HG03135 (cell line): ENCODE results near the gene ANKRD33B.
A peak's percentile ranks its signal among the peaks of the same experiment; 100 is the strongest.
"Not testable (repeated sequence)": the region's sequence is repeated elsewhere in the genome, so short reads cannot be mapped to it uniquely, and the experiment has no call there.

ENCODE experiments used
- ATAC-seq: cut with Tn5 transposase; IDR thresholded peaks from one replicate; pipeline ENCODE4 v1.9.1; 2021; ENCODE audit warnings: mild to moderate bottlenecking, moderate library complexity; ENCODE audit not compliant: unreplicated experiment

ANKRD33B gene

GRCh38 chr5:10633271-10634049 lies 69.6 kb downstream of the ANKRD33B start:
- ATAC-seq, result no peak

- ATAC-seq, result no peak
These were observed 70.2 kb downstream of the ANKRD33B start for GRCh38 chr5:10634050-10634449.

- no peak for ATAC-seq
These were observed 70.7 kb downstream of the ANKRD33B start for GRCh38 chr5:10634562-10634961.

DNA sequence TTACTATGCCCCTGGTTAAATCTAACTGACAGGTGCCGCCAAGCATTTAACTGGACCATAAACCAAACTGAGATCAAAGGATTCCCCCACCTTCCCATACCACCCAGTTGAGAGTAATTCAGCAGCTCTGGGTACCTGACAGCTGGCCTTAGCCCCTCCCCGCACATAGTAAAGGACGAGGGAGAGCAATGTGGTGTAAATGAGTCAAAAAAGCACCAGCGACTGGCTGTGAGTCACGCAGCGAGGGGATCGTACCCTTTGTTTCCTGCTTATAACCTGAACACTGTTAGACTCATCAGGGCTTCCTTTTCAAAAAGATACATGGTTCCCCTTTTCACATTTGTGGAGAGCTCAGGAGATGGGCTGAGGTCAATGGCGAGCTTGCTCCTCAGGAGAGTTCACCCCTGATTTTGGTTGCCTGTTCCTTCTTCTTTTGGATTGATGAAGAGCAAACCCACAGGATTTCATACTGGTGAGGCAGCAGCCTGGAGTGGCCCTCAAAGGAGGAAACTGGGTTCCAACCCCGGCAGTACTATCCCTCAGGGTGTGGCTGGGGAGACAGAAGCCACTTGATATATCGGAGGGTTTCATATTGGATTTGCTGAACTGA lies 71.5 kb downstream of the ANKRD33B start:
- ATAC-seq, result peak; percentile 69

- peak; percentile 0 for ATAC-seq
These were observed 72.0 kb downstream of the ANKRD33B start for GRCh38 chr5:10635867-10636350.

GRCh38 chr5:10636363-10637142 lies 72.7 kb downstream of the ANKRD33B start:
- no peak for ATAC-seq

DNA sequence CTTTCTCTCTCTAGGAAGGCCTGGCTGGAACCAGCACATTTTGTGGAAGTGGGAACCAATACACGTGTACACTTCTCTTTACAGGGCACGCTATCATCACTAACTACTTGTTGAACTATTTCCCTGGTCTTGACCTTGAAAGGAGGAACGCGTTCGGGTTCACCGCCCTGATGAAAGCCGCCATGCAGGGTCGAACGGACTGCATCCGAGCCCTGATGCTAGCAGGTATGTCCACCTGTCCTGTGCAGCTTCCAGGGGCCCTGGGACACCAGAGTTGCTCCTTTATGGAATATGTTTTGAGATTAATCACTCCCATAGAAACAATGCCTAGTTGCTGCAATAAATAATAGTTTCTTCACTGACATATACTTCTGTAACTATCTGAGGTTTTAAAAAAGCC lies 74.1 kb downstream of the ANKRD33B start:
- no peak for ATAC-seq

DNA sequence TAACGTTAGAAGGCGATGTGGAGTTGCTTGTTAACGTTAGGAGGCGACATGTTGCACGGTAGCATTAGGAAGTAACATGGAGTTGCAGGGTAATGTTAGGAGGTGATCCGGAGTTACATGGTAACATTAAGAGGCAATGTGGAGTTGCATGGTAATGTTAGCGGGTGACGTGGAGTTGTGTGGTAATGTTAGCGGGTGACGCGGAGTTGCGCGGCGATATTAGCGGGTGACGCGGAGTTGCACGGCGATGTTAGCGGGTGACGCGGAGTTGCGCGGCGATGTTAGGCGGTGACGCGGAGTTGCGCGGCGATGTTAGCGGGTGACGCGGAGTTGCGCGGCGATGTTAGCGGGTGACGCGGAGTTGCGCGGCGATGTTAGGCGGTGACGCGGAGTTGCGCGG lies 74.9 kb downstream of the ANKRD33B start:
- not testable (repeated sequence) for ATAC-seq

DNA sequence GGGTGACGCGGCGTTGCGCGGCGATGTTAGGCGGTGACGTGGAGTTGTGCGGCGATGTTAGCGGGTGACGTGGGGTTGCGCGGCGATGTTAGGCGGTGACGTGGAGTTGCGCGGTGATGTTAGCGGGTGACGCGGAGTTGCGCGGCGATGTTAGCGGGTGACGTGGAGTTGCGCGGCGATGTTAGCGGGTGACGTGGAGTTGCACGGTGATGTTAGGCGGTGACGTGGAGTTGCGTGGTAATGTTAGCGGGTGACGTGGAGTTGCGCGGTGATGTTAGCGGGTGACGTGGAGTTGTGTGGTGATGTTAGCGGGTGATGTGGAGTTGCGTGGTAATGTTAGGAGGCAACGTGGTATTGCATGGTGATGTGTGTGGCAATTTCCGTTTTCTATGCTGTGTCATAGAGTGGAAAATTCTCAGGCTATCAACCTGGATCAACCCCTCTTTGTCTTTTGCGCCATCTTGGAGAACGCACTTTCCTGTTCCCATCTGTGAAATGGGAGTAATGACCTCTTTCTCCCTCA lies 76.0 kb downstream of the ANKRD33B start:
- no peak for ATAC-seq

DNA sequence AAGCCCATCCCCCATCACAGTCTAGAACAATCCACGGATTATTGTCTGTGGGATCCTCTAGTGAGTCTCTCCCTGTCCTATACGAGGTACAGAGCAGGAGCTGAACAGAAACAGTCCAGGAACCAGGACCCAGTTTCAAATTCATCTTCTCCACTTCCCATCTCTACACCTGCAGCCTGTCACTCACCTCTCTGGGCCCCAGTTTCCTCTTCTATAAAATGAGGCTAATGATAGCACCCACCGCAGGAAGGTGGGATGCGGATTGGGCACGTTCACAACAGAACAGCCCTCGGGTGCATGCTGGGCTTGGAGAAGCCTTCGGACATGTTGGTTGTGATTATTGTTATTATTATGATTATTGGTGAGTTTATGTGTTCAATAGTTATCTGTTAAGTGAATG lies 78.5 kb downstream of the ANKRD33B start:
- ATAC-seq, result no peak

DNA sequence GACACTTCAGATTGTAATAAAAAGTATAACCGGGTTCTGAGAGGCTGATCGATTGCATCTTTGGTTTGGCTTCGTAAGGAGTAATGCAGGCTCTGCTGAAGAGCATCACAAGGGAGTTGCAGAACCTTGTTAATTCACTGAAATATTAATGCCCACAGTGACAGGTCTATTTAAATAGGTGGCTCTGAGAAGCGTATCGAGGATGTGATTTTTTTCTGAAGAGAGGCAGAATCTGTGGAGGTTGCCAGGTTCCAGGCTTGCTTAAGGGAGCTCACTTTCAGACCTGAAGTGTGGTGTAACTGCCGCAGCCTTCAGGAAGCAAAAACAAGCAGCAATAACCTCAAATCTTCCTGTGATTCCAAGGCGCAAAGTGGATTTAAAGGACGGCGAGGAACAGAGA lies 80.3 kb downstream of the ANKRD33B start:
- ATAC-seq, result no peak

DNA sequence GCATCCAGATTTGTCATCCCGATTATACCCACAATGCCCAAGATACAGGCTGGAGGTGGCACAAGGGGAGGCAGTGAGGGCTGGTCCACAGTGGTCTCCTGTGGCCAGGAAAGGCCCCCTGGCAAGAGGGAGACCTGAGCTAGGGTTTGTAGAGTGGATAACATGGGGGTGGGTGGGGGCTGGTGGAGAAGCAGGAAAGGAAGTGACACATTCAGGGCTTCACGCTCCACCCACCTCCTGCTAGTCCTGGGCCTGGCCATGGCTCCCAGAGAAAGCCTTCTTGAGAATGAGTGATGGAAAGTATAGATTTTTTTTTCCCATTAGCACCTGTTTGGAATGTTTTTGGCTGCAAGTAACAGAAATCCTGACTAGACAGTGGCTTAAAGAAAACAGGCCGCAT lies 81.3 kb downstream of the ANKRD33B start:
- no peak for ATAC-seq

DNA sequence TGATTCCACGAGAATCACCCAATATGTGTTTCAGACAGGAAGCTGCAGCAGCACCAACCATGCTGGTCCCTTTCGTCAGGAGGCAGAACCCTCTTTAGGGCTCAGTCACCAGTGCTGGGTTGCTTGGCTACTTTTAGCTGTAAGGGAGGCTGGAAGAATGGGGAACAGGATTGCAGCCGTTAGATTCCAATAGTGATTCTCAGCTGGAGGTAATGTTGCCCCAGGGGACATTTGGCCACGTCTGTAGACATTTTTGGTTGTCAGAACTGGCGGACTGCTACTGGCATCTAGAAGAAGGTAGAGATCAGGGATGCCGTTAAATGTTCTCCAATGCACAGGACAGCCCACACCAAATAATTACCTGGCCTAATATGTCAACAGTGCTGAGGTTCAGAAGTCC lies 81.8 kb downstream of the ANKRD33B start:
- ATAC-seq, result no peak

GRCh38 chr5:10647640-10648039 lies 83.8 kb downstream of the ANKRD33B start:
- ATAC-seq, result no peak

DNA sequence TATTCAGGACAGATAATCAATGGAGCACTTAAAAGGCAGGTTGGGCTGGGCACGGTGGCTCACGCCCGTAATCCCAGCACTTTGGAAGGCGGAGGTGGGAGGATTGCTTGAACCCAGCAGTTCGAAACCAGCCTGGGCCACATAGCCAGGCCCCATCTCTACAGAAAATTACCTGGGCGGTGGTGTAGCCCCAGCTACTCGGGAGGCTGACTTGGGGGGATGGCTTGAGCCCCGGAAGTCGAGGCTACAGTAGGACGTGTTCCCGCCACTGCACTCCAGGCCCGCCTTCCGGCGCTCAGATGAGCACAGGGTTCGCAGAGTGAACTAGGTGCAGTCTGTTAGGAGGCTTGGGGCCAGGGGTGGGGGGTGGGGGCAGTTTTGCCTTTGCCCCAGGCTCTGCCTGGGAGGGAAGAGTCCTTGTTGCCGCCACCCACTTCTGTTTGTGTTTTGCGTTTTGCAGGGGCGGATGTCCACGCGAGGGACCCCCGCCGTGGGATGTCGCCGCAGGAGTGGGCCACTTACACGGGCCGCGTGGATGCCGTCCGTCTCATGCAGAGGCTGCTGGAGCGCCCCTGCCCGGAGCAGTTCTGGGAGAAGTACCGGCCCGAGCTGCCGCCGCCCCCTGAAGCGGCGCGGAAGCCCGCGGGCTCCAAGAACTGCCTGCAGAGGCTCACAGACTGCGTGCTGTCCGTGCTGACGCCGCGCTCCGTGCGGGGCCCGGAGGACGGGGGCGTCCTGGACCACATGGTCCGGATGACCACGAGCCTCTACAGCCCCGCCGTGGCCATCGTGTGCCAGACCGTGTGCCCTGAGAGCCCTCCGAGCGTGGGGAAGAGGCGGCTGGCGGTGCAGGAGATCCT lies 85.2 kb downstream of the ANKRD33B start:
- ATAC-seq, result no peak

- no peak for ATAC-seq
These were observed 86.0 kb downstream of the ANKRD33B start for GRCh38 chr5:10649666-10650380.

- no peak for ATAC-seq
These were observed 88.3 kb downstream of the ANKRD33B start for GRCh38 chr5:10652151-10652550.

DNA sequence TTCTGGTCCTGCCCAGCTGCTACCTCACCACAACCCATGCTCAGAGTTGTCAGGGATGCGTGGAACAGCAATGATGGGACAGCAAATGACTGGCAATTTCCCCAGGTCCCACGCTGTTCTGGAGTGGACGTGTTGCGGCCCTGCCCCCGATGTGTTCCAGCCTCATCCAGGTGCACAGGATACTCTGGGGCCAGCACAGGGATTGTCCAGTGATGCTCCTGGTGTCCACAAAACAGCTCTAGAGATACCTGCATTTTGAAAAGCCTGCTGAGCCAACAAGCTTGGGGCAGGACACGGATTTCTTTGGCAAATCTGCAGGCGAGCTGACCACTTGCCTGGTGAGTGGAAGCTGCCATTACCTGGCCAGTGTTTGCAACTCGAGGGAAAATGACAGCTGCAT lies 88.7 kb downstream of the ANKRD33B start:
- ATAC-seq, result no peak

DNA sequence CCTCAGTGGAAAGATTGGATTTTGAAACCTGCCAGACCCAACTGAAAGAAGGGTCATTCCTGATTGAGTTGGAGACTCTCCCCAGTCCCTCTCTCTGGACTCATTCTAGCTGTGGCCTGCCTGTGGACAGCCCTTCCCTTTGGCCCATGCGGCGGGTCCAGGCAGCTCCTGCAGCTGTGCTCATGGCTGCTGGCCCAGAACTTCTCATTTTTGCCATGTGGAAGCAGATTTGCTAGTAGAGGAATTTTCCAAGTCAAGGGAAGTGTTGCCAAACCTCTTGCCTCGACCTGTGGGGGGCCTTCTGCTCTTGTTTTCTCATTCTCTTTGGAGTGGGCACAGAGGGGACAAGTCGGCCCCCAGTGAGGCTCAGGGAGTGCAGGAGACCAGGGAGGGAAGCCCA lies 89.2 kb downstream of the ANKRD33B start:
- ATAC-seq, result no peak
